K562 (cell line): Measurements from ENCODE around the gene CERS1. TPM values are rescaled to one million over a fixed set of nuclear protein-coding genes. Genes with fewer than 3 reads are reported as not detected.
A peak's percentile ranks its signal among the peaks of the same experiment; 100 is the strongest.

Experiments
- CBFA2T2 ChIP-seq: fragments of 450-650 bp; conservative IDR thresholded peaks from 2 replicates; pipeline ENCODE4 v1.6.1; 2017; ENCODE audit warnings: mild to moderate bottlenecking
- CEBPG ChIP-seq, 3 experiments: fragments of 200-800 bp in 1 of 3; sonication (Bioruptor generic) in 1 of 3; sonication (generic) in 1 of 3; formaldehyde crosslinking in 1 of 3; IDR thresholded peaks in 2 of 3; conservative IDR thresholded peaks in 1 of 3; 2 replicates each; pipeline versions ENCODE4 v1.6.1 to v1.8.0; 2016 to 2022; ENCODE audit warnings: missing compliant biosample characterization in 2 of 3, missing genetic modification characterization in 2 of 3, mild to moderate bottlenecking in 1 of 3, missing genetic modification reagents in 1 of 3
- GATA2 ChIP-seq: sonication (generic); formaldehyde crosslinking; IDR thresholded peaks from 2 replicates; pipeline ENCODE4 v1.4.0; 2020; ENCODE audit warnings: mild to moderate bottlenecking, missing genetic modification reagents
- MED1 ChIP-seq: sonication (generic); formaldehyde crosslinking; IDR thresholded peaks from 2 replicates; pipeline ENCODE4 v1.8.1; 2023; ENCODE audit warnings: missing genetic modification reagents, borderline replicate concordance
- POLR2AphosphoS2 ChIP-seq: IDR thresholded peaks from 2 replicates; pipeline ENCODE4 v1.6.1; 2012; ENCODE audit warnings: low read length, improper control_type of control experiment
- TCF7 ChIP-seq: sonication (generic); IDR thresholded peaks from 2 replicates; pipeline ENCODE4 v1.6.1; 2016; ENCODE audit warnings: antibody characterized with exemption, borderline replicate concordance
- ZKSCAN8 ChIP-seq: fragments of 200-800 bp; sonication (Bioruptor generic); IDR thresholded peaks from 2 replicates; pipeline ENCODE4 v1.6.1; 2016; ENCODE audit warnings: missing genetic modification characterization, missing compliant biosample characterization
- polyA plus RNA-seq, 8 experiments: library from polyadenylated mRNA; depleted of rRNA in 4 of 8; stranded (reverse) in 5 of 8; unstranded in 3 of 8; fragments of >200 nt; fragmentation: Nextera tagmentation in 2 of 8; fragmentation: Illumina TruSeq in 1 of 8; extraction: Ambion mirVana in 2 of 8; extraction: Trizol in 1 of 8; gene quantifications; 2 replicates each; pipeline versions ENCODE4 v1.2.1 to v1.2.3, GENCODE V29; 2011 to 2014; ENCODE audit warnings: inconsistent platforms in 1 of 8, missing spikeins in 1 of 8
- total RNA-seq, 7 experiments: library from RNA; depleted of rRNA in 6 of 7; stranded (reverse); fragments of >200 nt in 6 of 7; fragmentation: Illumina TruSeq in 2 of 7; extraction: Trizol in 2 of 7; gene quantifications; 2 replicates each; pipeline versions ENCODE4 v1.2.1 to v1.2.3, GENCODE V29; 2011 to 2021; ENCODE audit warnings: low replicate concordance in 1 of 7
- TF ChIP-seq, protein P1 (sequence below): IDR thresholded peaks from 3 replicates; pipeline ENCODE4 v1.6.1; 2011; ENCODE audit warnings: borderline replicate concordance, mild to moderate bottlenecking, moderate library complexity; ENCODE audit not compliant: insufficient read length; ENCODE audit errors: extremely low read depth
- TF ChIP-seq, protein P2 (sequence below): fragments of 250-450 bp; sonication (Bioruptor Pico); IDR thresholded peaks from 2 replicates; pipeline ENCODE4 v1.4.0; 2020; ENCODE audit warnings: mild to moderate bottlenecking, moderate library complexity
- TF ChIP-seq, protein P3 (sequence below), 3 experiments: IDR thresholded peaks in 2 of 3; conservative IDR thresholded peaks in 1 of 3; 2 replicates each; pipeline ENCODE4 v1.5.1; 2011 to 2012; ENCODE audit warnings: low read length in 3 of 3, mild to moderate bottlenecking in 3 of 3, control low read depth in 2 of 3, improper control_type of control experiment in 1 of 3, inconsistent platforms in 1 of 3, low read depth in 1 of 3, mixed read lengths in 1 of 3, moderate library complexity in 1 of 3; ENCODE audit not compliant: insufficient read depth in 2 of 3
- TF ChIP-seq, protein P4 (sequence below): fragments of 450-650 bp; IDR thresholded peaks from 2 replicates; pipeline ENCODE4 v1.6.1; 2016
- TF ChIP-seq, protein P5 (sequence below): sonication (generic); formaldehyde crosslinking; IDR thresholded peaks from 2 replicates; pipeline ENCODE4 v1.8.0; 2023; ENCODE audit warnings: mild to moderate bottlenecking, missing genetic modification reagents

Gene CERS1
- total and polyA plus RNA-seq, 9 of the 15 experiments (the other 6 are each of a cell fraction or from before 2014, with no cell fraction given) = 0.33 to 1.5 (median 0.86) TPM; not detected in 2

DNA sequence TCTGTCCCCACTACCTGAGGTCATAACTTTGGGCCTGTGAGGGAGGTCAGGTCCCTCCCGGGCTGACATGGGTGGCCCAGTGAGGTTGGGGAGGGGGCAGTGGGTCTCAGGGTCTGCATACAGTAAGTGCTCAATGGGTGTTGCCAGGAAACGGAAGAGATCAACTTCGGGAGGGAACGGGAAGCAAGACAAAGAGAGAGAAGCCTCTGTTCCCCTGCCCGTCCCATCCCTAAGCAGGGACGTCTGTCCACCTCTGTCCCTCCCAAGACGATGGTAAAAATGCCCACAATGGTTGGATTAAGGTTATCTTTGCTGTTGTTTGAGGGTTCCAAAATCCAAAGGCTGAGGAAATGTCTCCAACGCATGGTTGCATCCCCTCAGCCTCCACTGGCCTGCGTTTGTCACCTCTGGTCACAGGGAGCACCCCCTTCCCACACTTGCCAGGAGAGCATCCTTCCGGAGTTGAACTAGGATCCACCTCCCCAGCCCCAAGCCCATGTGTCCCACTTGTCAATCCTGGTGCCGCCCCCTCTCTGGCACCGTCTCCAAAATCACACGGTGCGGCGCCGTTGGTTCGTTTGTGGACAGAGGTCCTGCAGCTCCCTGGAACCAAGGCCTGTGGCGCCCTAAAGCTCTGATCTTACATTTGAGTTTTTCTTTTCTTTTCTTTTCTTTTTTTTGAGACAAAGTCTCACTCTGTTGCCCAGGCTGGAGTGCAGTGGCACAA is 45.8 kb upstream of the CERS1 start (continued):
- TF ChIP-seq, protein P1, sequence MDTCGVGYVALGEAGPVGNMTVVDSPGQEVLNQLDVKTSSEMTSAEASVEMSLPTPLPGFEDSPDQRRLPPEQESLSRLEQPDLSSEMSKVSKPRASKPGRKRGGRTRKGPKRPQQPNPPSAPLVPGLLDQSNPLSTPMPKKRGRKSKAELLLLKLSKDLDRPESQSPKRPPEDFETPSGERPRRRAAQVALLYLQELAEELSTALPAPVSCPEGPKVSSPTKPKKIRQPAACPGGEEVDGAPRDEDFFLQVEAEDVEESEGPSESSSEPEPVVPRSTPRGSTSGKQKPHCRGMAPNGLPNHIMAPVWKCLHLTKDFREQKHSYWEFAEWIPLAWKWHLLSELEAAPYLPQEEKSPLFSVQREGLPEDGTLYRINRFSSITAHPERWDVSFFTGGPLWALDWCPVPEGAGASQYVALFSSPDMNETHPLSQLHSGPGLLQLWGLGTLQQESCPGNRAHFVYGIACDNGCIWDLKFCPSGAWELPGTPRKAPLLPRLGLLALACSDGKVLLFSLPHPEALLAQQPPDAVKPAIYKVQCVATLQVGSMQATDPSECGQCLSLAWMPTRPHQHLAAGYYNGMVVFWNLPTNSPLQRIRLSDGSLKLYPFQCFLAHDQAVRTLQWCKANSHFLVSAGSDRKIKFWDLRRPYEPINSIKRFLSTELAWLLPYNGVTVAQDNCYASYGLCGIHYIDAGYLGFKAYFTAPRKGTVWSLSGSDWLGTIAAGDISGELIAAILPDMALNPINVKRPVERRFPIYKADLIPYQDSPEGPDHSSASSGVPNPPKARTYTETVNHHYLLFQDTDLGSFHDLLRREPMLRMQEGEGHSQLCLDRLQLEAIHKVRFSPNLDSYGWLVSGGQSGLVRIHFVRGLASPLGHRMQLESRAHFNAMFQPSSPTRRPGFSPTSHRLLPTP = no peak
- TF ChIP-seq CBFA2T2 (no peak), TCF7 (no peak), ZKSCAN8 (peak; percentile 73), MED1 (CRISPR knock-in tag) (no peak), POLR2AphosphoS2 (no peak), CEBPG (CRISPR knock-in tag; IDR thresholded peaks at IDR 0.05) (no peak), CEBPG (tag; conservative IDR thresholded peaks at IDR 0.05 in 1 of 2, IDR thresholded peaks at IDR 0.05 in 1 of 2) (no peak), GATA2 (CRISPR knock-in tag) (no peak)
- TF ChIP-seq, protein P2, sequence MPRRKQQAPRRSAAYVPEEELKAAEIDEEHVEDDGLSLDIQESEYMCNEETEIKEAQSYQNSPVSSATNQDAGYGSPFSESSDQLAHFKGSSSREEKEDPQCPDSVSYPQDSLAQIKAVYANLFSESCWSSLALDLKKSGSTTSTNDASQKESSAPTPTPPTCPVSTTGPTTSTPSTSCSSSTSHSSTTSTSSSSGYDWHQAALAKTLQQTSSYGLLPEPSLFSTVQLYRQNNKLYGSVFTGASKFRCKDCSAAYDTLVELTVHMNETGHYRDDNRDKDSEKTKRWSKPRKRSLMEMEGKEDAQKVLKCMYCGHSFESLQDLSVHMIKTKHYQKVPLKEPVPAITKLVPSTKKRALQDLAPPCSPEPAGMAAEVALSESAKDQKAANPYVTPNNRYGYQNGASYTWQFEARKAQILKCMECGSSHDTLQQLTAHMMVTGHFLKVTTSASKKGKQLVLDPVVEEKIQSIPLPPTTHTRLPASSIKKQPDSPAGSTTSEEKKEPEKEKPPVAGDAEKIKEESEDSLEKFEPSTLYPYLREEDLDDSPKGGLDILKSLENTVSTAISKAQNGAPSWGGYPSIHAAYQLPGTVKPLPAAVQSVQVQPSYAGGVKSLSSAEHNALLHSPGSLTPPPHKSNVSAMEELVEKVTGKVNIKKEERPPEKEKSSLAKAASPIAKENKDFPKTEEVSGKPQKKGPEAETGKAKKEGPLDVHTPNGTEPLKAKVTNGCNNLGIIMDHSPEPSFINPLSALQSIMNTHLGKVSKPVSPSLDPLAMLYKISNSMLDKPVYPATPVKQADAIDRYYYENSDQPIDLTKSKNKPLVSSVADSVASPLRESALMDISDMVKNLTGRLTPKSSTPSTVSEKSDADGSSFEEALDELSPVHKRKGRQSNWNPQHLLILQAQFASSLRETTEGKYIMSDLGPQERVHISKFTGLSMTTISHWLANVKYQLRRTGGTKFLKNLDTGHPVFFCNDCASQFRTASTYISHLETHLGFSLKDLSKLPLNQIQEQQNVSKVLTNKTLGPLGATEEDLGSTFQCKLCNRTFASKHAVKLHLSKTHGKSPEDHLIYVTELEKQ (CRISPR knock-in tag) = no peak
- TF ChIP-seq, protein P3, sequence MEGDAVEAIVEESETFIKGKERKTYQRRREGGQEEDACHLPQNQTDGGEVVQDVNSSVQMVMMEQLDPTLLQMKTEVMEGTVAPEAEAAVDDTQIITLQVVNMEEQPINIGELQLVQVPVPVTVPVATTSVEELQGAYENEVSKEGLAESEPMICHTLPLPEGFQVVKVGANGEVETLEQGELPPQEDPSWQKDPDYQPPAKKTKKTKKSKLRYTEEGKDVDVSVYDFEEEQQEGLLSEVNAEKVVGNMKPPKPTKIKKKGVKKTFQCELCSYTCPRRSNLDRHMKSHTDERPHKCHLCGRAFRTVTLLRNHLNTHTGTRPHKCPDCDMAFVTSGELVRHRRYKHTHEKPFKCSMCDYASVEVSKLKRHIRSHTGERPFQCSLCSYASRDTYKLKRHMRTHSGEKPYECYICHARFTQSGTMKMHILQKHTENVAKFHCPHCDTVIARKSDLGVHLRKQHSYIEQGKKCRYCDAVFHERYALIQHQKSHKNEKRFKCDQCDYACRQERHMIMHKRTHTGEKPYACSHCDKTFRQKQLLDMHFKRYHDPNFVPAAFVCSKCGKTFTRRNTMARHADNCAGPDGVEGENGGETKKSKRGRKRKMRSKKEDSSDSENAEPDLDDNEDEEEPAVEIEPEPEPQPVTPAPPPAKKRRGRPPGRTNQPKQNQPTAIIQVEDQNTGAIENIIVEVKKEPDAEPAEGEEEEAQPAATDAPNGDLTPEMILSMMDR (IDR thresholded peaks at IDR 0.05 in 2 of 3, conservative IDR thresholded peaks at IDR 0.05 in 1 of 3; ENCODE audit: insufficient read depth in 2 of 3, low read depth in 1 of 3, low read length in 3 of 3) = 0 out of 6 replicates have a peak, but pooled peaks of 1 of the 3 experiments have one; percentile 5
- TF ChIP-seq, protein P4, sequence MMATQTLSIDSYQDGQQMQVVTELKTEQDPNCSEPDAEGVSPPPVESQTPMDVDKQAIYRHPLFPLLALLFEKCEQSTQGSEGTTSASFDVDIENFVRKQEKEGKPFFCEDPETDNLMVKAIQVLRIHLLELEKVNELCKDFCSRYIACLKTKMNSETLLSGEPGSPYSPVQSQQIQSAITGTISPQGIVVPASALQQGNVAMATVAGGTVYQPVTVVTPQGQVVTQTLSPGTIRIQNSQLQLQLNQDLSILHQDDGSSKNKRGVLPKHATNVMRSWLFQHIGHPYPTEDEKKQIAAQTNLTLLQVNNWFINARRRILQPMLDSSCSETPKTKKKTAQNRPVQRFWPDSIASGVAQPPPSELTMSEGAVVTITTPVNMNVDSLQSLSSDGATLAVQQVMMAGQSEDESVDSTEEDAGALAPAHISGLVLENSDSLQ = no peak
- TF ChIP-seq, protein P5, sequence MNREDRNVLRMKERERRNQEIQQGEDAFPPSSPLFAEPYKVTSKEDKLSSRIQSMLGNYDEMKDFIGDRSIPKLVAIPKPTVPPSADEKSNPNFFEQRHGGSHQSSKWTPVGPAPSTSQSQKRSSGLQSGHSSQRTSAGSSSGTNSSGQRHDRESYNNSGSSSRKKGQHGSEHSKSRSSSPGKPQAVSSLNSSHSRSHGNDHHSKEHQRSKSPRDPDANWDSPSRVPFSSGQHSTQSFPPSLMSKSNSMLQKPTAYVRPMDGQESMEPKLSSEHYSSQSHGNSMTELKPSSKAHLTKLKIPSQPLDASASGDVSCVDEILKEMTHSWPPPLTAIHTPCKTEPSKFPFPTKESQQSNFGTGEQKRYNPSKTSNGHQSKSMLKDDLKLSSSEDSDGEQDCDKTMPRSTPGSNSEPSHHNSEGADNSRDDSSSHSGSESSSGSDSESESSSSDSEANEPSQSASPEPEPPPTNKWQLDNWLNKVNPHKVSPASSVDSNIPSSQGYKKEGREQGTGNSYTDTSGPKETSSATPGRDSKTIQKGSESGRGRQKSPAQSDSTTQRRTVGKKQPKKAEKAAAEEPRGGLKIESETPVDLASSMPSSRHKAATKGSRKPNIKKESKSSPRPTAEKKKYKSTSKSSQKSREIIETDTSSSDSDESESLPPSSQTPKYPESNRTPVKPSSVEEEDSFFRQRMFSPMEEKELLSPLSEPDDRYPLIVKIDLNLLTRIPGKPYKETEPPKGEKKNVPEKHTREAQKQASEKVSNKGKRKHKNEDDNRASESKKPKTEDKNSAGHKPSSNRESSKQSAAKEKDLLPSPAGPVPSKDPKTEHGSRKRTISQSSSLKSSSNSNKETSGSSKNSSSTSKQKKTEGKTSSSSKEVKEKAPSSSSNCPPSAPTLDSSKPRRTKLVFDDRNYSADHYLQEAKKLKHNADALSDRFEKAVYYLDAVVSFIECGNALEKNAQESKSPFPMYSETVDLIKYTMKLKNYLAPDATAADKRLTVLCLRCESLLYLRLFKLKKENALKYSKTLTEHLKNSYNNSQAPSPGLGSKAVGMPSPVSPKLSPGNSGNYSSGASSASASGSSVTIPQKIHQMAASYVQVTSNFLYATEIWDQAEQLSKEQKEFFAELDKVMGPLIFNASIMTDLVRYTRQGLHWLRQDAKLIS (CRISPR knock-in tag) = no peak
- TF ChIP-seq, all 486 proteins: peak for 3
